SKM-1 treated with dmso at 0.1 percent for 144 hours (cell line): Measurements from ENCODE around the gene CGN.

Experiments
- DNase-seq: peaks from one replicate; lab custom pipeline; 2025; ENCODE audit not compliant: unreplicated experiment; lab: John Stamatoyannopoulos, UW

The CGN gene

DNA sequence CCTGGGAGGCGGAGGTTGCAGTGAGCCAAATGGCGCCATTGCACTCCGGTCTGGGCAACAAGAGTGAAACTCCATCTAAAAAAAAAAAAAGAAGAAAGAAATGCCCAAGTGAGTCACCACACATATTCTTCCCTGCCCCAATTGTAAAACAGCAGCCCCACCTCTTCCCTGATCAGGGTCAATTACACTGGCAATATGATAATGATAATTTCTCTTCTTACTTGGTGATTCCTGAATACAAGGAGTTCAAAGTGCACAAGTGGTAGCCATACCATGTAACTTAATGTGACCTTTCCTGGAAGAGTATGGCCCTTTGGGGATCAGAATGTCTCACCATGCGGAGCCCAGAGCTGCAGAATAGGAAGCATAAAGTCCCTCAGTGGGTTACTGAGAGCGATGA is 11.8 kb upstream of the CGN start:
- no peak for DNase-seq

GRCh38 chr1:151499930-151500329 is 11.3 kb upstream of the CGN start:
- DNase-seq: no peak

GRCh38 chr1:151501474-151501873 is 9.7 kb upstream of the CGN start:
- DNase-seq: no peak

DNA sequence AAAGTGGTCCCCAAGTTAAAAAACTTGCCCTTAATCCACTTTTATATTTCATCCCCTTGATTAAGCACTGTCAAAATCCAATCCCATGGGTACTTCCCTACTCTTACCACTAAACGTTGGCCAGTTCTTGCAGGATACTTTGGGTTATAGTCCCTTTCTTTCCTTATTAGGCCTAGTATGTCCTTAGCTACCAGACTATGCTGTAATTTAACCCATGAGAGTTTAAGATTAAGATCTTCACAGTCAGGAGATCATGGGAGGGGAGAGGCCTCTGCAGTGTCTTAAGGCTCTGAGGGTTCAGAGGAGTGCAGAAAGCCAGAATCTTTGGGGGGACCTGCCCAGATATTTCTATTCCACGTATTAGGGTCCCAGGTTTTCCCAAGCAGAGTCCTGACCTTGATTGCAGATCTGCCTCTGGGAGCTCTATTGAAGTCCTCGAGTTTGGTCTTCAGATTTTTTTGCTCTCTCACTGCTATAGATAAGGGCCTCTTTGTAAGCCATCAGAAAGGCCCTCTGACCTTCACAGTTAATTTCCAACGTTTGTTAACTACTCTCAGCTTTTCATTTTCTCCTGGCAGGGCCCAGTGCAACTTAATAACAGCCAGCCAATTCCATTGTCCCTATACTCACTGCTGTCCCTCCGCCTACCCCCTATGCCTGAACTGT is 9.0 kb upstream of the CGN start:
- DNase-seq: no peak

DNA sequence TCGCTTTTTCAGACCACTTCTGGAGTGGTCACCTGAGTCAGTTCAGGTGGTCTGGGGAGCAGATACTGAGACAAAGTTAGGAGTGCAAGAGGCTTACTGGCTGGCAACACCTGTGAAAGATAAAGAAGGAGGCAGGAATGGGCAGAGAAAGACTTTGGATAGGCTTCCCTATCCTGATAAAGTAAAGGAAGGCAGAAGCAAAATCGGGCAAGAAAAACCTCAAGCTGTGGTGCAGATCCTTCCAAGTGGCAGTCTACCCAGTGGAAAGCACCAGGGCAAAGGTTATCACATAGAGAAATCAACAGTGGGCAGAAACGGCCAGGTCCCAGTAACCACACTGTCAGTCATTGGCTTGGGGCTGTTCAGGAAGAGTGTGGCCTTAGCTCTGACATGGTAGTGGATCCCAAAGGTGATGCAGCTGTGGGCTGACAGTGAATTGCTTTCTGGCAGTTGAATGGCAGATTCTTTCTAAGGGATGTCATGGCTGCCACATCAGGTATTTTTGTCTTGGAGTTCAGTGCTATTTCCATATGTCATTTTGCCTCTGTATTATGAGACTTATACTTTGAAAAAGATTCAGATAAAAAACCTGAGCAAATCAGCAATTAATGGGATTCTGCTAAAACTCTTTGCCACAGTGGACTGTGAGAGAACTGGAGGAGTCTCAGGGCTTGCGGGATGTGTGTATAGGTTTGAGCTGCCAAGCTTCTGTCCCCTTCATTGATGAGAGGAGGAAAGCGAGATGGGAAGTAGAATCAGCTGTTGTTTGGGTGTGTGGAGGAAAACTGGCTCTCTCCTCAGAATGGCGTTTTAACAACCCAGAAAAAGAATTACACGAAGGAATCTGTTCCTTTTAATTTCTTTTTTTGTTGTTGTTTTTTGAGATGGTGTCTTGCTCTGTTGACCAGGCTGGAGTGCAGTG is 8.1 kb upstream of the CGN start:
- no peak for DNase-seq

DNA sequence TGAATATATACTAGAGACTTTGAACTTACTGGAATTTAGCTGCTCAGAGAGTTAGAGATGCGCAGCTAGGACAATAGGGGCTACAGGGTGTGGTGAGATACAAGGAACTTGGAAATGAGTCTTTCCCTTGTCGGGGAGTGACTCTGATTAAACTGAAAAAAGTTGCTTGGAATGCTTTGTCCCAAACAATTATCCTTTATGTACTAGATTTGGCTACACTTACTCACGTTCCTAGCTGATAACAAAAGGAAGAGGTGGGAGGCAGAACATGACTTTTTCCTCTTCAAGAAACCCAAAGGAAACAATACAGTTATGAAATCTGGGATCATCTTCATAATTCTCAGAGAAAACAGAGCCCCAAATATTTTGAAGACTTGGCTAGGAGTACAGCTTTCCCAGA is 6.9 kb upstream of the CGN start:
- DNase-seq: no peak

DNA sequence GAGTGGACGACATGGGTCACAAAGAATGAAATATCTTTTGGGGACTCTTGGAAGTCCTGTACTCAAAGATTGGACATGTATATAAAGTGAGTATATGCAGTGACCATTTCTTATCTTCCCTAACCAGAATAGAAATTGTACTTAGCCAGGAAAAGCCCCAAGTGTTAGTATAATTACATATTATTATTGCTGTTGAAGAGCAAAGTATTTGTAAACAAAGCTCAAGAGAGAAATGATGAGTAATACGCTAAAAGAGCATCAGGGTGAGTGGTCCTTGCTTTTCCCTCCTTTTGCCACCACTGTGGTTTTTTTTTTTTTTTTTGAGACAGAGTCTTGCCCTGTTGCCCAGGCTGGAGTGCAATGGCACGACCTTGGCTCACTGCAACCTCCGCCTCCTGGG is 6.4 kb upstream of the CGN start:
- DNase-seq: no peak

DNA sequence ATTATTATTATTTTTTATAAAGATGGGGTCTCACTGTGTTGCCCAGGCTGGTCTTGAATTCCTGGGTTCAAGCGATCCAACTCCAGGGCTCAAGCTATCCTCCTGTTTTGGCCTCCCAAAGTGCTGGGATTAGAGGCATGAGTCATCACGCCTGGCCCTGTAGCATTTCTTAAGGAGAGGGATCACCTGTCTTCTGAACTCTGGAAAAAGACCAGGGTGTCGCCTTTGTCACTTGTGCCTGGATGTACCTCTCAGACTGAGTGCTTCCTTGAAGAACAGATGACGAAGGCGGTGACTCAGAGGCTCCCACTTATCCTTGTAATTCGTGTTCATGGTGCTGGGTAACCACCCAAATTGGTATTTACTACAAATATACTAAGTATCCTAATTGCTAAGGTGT is 2.4 kb upstream of the CGN start:
- DNase-seq: no peak

DNA sequence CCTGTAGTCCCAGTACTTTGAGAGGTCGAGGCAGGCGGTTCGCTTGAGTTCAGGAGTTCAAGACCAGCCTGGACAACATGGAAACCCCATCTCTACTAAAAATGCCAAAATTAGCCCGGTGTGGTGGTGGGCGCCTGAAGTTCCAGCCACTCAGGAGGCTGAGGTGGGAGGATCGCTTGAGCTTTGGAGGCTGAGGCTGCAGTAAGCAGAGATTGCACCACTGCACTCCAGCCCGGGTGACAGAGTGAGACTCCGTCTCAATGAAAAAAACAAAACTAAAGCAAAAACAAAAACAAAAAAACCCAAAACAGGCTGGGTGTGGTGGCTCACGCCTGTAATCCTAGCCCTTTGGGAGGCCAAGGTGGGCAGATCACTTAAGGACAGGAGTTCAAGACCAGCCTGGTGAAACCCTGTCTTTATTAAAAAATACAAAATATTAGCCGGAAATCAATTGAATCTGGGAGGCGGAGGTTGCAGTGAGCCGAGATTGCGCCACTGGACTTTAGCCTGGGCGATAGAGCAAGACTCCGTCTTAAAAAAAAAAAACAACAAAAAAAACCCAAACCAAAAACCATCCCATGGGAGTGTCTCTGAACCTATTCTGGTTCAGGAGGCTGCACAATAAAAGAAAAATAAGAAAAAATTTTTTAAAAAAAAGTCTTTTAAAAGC is 1.7 kb upstream of the CGN start:
- DNase-seq: no peak

DNA sequence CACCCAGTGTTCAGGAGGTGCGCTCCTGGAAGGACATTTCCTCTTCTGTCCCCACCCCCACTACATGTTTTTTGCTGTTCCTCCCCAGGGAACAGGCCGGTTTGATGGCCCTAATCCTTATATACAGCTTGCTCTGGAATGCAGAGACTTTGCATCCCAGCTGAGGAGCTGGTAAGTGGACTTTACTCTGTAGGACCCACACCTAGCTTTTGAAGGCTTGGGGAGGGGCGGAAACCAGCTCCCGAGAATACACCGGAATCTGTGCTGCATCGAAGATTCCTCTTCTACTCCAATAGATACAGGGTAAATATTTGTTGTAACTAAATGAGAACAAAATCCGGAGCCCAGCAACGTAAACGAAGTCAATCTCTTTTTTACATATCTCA is 1.2 kb upstream of the CGN start:
- no peak for DNase-seq

DNA sequence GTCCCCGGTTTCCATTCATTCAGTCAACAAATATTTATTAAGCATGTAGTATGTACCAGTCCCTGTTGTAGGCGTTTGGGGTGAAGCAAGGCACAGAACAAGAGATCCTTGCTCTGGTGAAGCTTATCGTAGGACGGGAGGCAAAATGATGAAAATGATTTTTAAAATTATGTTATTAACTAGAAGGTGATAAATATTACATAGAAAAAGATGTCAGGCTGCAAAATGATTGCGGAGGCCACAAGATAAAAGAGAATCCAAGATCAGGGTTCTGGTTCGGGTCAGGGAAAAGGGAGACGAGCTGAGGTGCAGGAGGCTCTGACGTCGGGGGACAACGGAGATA is 602 bp upstream of the CGN start:
- no peak for DNase-seq

GRCh38 chr1:151511636-151512215 is 539 bp downstream of the CGN start:
- DNase-seq: no peak

DNA sequence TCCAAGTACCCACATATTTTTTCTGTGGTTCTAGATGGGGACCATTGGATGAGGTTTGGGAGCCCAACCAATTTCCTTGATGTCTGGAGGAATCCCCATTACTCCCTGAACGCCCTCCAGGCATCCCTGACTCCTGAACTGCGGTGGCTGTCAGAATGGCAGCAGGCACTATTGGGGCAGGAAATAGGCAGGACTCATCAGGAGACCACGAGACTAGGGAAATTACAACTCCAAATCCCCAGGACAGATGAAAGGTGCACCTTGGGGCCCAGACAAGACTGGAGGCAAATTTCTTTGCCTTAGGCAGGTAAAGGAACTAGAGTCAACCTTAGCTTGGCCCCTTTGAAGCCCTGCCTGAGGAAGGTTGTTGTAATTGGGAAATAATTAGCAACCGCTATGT is 1.1 kb downstream of the CGN start:
- no peak for DNase-seq

DNA sequence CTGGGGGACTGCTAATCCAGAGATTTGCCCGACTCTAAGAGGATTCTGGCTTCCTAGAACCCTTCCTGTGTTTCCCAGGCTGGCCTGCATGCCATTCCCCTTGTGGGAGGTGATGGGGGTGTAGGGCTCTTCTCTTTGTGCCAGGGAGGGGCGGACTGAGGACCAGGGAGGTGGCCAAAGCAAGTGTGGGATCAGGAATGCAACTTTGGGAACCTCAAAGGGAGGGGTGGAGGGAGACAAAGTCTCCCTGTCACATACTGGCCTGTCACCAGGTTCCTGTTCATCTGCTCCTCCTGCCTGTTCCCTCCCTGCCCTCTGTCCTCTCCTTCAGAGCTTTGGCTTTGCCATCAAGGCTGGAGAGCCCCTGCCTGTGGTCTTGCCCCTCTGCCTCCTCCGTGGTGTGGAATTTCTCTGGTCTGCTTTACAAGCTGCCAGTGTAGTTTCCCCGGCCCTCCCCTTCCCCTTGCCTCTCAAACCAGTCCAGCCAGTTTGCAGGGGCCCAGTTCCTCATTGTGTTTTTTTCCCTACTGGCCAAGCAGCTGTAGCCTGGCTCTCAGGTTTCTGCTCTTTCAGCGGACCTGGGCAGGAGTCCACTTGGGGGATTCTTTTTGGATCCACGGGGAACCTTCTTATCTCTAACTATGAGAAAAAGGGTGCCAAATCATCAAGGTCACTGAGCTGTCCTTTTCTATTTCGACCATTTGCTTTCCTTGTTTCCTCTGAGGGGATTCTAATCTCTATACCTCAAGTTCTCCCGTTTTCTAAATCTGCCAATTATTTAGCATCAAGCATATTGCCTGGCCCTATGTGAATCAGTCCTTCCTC is 1.8 kb downstream of the CGN start:
- peak; percentile 43 for DNase-seq

GRCh38 chr1:151513626-151514121 is 2.5 kb downstream of the CGN start:
- DNase-seq: no peak

DNA sequence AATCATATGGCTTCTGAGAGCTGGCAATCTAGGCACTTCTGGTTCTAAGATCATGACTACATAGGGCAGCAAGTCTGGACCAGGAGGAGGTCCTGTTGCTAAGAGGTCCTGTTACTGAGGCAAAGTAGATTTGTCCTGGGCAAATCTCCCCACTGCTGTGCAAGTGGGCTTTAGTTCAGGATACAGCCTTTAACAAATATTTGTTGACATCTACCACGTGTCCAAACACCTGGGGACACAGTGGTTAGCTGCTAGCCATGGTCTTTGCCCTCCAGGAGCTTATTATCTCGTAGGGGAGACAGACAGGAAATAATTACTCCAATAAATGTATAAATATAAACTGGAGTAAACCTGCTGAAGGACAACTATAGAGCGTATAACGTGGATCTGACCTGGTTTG is 3.2 kb downstream of the CGN start:
- DNase-seq: no peak

DNA sequence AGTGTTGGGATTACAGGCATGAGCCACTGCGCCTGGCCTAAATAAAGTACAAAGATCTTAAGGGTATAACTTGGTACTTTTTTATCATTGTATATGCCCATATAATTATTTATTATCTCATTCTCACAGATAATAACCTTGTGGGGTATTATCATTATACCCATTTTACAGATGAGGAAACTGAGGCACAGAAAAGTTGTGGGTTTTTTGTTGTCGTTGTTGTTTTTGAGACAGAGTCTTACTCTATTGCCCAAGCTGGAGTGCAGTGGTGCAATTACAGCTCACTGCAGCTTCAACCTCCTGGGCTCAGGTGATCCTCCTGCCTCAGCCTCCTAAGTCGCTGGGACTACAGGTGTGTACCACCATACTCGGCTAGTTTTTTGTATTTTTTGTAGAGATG is 4.1 kb downstream of the CGN start:
- DNase-seq: no peak

DNA sequence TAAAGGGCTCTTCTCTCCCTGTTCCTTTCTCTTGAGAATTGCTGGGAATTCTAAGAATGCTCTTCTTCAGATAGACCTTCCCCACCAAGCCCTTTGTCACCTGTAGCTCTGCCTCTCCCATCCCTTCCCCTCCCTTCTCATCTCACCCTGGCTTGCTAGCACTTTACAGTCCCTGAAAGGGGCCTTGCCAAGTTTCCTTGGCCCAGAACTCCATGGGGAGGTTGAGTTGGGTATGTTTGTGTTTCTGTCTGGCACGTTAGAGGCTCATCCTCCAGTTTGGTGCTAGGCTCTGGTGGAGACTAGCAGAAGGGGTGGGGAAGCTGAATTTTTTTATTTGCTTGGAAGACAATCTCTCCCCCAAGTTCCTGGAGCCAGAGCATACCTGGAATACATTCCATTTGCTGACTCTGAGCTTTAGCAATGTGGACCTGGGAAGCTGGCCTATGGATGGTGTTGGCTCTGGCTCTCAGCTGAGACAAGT is 4.9 kb downstream of the CGN start:
- DNase-seq: no peak

GRCh38 chr1:151518431-151518830 is 7.2 kb downstream of the CGN start:
- DNase-seq: no peak

GRCh38 chr1:151518936-151519335 is 7.7 kb downstream of the CGN start:
- no peak for DNase-seq

DNA sequence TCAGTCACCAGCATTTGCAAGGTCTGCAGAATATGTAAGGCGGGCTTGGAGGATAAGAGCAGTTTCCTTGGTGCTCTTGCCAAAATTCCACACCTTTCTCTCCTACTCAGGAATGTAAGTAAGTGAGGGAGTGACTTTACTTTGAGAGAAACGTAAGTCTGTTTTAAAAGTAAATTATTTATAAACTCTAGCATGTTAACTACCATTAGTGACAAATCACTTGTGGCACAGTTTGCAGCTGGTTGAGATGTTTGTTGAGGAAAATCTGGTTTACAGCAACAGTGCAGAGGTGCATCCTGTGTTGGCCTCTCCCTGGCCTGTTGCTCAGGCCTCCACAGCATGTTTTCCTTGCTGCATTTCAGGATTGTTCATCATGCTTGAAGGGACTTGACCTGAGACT is 8.5 kb downstream of the CGN start:
- DNase-seq: no peak
